GM21723 (cell line): Measurements from ENCODE around the gene RGS1.

Source experiments
- ATAC-seq: cut with Tn5 transposase; IDR thresholded peaks from one replicate; pipeline ENCODE4 v1.9.1; 2021; ENCODE audit warnings: mild to moderate bottlenecking, moderate library complexity; ENCODE audit not compliant: unreplicated experiment

RGS1 gene

DNA sequence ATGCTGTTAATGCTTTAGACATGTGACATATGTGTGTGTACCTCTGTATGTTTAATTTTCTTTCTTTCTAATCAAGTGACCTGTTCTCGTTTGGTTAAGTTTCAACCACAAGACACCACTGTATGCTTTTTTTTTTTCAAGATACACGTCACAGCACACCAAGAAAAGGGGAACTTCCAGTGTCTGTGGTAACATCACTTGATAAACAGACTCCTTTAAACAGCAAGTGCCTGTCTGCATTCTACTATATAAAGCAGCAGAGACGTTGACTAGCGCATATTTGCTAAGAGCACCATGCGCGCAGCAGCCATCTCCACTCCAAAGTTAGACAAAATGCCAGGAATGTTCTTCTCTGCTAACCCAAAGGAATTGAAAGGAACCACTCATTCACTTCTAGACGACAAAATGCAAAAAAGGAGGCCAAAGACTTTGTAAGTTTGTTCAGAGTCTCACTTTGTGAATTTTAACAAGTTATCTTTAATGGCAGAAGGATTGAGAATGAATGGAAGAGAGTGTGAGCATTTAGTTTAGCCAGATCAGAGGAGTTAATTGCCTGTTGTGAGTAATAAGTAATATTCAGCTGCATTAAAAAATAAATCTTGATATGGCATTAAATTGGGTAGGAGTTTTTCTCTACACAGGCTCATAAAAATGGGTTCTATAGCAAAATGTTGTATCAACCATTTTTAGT, at the start of gene RGS1:
Gene RGS1, plus strand, starts transcription at position 275 of the 691 bp plus-strand sequence. Its CDS starts 20 bp downstream, at position 295.
- ATAC-seq = peak; percentile 88

DNA sequence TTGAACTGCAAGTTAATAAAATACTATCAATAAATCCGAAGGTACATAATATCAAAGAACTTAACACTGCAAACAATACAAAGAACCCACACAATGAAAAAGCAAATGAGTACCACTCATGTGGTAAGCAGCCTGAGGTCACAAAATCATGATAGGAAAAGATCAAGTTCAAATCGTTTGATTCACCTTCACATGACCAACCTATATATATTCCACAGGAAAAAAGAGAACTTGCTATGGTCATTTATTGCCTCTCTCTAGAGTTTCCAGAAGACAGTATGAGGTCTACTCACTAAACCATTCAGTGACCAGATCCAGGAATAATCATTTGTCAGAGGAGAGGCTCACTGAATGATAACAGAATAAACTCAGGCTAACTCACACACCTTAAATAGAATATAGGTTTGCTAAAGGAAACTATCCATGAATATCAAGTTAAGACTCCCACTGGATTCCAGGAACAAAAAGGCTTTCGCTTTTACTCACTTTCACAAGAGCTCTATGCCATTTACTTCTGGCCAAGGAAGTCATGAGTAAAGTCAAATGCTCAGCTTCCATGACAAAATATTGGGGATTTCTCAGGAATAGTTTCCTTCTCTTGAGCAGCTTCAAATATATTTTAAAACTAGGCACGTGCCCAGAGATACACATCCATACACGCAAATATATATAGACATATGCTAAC, 48.3 kb upstream of the RGS1 start:
- ATAC-seq = no peak

DNA sequence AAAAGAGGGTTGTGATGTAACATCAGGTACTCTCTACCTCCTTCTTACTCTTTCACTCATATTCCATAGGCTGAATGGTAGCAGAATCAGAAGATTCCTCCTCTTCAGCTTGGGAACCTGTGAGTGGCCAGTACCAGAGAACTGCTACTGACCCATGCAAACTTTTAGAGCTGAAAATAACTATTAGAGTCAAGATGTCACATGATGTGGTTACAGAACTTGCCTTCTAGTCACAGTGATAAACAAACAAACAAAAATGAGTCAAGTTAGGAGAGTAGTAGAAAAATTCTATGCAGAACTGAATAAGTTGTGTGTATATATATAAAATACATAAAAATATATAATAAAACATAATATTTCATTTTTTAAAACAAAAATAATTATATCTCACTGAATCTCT, 47.6 kb upstream of the RGS1 start:
- ATAC-seq = no peak

DNA sequence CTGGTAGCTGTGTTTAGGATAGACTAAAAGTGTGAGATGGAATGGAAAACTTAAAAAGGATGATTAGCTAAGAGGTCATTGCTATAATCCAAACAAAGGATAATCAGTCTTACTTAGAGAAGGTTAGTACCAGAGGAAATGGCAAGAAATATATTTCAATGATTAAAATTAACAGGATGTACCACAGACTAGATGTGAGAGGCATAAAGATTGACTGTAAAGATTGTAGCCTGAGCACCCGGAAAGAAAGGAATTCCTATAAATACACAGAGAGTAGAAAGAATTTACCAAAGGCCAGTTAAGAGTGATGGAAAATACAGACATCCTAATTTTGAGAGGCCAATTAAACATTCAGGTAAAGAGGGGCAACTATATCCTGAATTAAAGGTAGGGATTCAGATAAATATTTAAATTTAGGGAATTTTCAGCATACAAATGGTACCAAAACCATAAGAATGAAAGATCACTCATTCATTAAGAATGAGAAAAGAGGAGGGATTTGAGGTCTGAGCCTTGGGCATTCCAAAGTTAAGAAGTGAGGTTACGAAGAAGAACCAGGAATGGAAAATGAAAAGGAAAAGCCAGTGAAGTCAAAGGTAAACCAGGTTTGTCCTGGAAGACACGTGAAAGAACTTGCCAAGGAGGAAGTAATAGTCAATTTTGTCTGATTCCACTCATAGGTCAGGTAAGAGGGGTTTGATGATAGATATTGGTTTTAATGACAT, 46.4 kb upstream of the RGS1 start:
- no peak for ATAC-seq

GRCh38 chr1:192529811-192530210, 45.8 kb upstream of the RGS1 start:
- no peak for ATAC-seq

DNA sequence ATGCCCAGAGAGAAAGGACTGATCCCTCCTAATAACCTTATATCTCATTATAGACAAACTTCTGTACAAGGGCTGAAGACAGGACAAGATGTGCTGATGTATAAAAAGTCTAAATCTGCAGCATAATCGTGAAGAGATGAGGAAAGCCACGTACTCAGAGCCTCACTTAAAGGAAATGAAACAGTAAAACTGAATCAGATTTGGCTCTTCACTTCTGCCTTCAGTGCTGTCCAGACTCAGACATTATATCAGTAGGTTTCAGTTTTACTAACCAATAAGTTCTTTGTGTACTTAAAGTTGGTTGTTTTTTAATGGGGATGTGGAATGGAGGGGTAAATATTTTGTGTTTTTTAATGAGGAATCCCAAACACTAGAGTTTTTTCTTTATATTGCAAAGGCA, 45.3 kb upstream of the RGS1 start:
- ATAC-seq = peak; percentile 97

DNA sequence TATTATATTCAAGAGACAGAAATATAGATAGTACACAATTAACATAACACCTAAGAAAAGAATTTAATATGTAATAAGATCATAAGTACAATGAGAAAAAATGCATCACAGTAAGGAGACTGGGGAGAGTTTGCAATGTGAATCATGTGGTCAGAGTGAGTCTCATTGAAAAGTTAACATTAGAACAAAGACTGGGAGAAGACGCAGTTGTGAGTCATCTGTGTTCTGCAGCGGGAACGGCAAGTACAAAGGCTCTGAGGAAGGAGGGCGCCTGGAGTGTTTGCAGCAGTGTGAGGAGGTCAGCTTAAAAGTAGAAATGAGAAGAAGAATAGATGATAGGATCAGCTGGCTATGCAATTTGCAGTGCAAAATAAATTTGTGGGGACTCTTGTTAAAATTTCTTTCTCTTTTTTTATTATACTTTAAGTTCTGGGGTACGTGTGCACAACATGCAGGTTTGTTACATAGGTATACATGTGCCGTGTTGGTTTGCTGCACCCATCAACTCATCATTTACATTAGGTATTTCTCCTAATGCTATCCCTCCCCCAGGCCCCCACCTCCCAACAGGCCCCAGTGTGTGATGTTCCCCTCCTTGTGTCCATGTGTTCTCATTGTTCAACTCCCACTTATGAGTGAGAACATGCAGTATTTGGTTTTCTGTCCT, 44.4 kb upstream of the RGS1 start:
- peak; percentile 47 for ATAC-seq

- no peak for ATAC-seq
These were observed 40.9 kb upstream of the RGS1 start for GRCh38 chr1:192534666-192535065.

- no peak for ATAC-seq
These were observed 39.5 kb upstream of the RGS1 start for GRCh38 chr1:192535916-192536664.

GRCh38 chr1:192538407-192539296, 36.9 kb upstream of the RGS1 start:
- ATAC-seq = peak; percentile 93

GRCh38 chr1:192539297-192540092, 36.1 kb upstream of the RGS1 start:
- no peak for ATAC-seq

DNA sequence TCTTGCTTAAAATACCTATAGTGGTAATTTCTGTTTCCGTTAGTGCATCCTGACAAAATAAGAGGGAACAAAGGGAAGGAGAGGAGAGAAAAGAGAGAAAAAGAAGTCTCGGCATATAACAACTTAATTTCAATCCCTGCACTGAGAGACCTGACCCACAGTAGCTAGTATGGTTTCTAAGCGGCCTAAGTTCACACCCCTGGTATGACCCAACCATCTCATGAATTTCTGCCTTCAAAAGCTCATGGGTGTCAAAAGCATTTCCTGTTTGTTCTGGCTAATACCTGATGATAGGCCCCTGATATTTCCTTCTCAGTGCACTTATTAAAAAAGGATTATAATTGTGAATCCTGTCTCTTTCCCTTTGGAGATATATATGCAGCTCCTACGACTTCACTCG, 32.1 kb upstream of the RGS1 start:
- no peak for ATAC-seq

DNA sequence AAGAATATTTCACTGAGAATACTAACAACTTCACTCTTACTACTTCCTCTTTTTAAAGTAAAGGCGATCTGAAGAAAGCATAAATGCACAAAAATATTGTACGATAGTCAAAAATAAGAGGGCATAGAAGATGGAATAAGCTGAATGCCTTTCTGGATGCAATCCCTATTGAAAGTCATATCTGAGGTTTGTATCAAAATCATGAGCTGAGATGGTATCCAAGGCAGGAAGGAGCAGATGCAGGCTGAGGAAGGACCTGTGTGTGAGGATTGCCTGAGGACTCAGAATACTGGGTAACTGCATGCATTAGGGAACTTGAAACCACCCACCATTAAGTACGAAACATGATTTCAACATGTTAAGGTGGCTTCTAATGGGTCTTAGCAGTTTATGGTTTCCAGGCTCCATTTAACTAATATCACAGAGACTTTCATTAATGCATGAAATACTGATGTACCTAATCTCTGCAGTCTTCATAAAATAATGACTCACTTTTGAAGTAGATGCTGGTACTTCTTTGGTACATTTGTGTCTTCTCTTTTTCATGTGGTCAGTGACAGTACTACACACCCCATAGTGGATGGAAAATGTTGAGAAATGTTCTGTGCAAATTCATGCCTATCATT, 29.6 kb upstream of the RGS1 start:
- ATAC-seq = peak; percentile 48

GRCh38 chr1:192546596-192547190, 28.9 kb upstream of the RGS1 start:
- no peak for ATAC-seq

DNA sequence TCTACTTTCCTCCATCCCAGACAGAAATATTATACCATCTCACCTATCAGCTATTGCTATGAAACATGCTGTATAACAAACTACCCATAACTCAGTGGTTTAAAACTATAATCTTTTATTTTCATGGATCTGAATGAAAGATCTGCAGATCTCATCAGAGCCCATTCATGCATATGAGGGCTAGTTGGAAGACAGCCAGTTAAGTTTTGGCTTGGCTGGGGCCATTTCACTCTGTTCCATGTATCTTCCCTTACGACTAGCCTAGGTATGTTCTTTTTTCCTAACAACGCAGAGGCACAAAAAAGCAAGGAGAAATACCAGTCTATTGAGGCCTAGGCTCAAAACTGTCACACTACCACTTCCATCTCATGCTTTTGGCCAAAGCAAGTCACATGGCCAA, 28.1 kb upstream of the RGS1 start:
- ATAC-seq = no peak

GRCh38 chr1:192549937-192550336, 25.6 kb upstream of the RGS1 start:
- ATAC-seq = no peak

- ATAC-seq = peak; percentile 65
These were observed 24.5 kb upstream of the RGS1 start for GRCh38 chr1:192550922-192551534.

DNA sequence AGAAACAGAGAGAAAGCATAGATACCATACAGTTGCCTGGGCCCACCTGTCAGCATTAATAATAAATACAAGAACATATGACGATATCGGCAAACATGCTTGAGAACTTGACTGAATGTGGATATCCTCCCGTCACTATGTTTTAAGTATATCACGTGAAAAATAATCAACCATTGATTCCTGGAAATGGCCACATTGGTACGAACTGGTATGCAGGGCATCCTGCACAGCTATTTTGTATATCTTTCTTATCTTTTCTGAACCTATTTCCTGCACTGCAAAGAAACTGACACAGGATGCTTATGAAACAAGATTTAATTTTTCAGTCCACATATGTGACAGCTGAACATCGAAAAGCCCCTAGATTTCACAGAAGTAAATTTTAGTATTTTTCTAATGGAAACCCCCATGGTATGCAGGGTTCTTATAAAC, 22.8 kb upstream of the RGS1 start:
- peak; percentile 31 for ATAC-seq
